ENCODE measurements around the gene WDR37.
"Not testable (repeated sequence)": the region's sequence is repeated elsewhere in the genome, so short reads cannot be mapped to it uniquely, and the experiment has no call there.

WDR37 gene

DNA sequence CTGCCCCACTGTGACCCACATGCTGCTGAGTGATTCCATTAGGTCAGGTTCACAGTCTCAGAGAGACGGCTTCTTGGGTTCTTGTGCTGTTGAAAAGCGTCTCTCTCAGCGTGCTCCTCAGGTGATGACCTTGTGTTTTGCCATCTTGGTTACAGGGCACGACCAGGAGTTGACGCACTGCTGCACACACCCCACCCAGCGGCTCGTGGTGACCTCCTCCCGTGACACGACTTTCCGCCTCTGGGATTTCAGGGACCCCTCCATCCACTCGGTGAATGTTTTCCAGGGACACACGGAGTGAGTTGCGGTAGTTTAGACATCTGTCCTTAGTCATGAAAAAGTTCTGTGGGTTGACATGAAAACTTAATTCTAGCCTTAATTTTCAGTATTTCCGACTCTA, 48.8 kb downstream of the WDR37 start:
- no peak for DNase-seq (ENCODE audit: low spot score)

- no peak for DNase-seq (ENCODE audit: low spot score)
Measured at GRCh38 chr10:1107004-1107403, 50.8 kb downstream of the WDR37 start.

DNA sequence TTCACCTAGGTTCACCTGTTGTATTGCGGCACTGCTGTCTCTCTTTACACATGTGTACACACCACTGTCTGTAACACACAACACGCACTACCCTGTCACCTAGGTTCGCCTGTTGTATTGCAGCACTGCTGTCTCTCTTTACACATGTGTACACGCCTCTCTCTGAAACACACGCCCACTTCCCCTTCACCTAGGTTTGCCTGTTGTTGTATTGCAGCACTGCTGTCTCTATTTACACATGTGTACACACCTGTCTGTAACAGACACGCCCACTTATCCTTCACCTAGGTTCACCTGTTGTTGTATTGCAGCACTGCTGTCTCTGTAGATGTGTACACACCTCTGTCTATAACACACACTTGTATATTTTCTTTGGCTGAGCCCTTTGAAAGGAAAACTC, 51.5 kb downstream of the WDR37 start:
- DNase-seq (ENCODE audit: low spot score) = no peak

DNA sequence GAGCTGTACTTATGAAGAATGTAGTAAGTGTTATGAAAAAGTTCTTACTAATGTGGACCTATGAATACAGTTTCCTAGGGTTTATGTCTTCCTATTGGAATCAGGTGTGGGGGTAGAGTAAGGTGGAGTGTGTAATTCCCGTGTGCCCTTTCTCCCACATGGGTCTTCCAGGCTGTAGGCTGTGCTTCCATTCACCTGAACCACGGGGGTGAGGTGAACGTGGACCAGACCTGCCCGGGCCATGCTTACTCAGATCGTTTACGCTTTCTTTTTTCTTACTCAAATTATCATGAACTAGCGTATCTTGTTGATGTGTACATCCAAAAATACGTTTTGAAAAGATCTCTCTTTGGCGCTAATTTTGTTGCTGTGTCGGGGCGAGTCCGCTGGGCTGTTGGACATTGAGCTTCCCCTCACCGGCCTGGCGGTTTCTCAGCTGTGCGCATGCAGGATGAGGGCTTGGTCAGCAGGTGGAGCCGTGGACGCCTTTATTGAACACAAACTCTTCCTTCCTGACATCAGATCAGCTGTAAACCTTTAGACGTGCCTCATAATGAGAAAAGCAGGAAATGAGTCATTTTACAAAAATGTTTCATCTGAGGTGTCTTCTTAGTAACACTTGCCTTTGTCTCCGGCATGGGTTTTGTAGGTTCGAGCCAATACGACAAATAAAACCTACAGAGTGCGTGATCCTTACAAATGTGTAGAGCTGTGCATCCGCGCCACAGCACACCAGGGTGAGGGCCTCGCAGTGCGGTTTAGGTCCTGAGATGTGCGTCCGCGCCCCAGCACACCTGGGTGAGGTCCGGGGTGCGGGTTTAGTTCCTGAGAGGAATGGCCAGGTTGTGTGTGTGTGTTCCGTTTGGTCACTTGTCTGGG, 53.8 kb downstream of the WDR37 start:
- DNase-seq (ENCODE audit: low spot score) = peak; percentile 55

DNA sequence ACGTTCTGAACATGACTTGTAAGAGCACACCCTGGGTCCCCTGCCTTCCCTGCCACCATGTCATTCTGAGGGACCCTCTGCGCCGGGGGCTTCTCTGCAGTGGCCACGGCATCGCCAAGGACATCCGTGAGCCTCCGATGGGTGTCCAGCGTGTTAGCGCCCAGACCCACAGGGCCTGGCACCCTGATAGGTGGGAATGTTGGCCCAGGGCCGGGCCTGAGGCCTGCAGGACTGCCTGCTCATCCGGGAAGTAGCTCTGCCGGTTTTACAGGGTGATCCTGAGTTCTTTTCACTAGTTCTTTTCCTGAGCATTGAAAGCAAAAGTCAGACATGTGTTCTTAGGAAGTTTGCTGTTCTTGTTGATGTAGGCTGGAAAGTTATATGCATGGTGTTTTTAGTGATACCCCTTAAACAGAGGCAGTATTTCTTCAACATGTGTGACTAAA, 54.5 kb downstream of the WDR37 start:
- DNase-seq (ENCODE audit: low spot score) = no peak

GRCh38 chr10:1114315-1114714, 58.1 kb downstream of the WDR37 start:
- no peak for DNase-seq (ENCODE audit: low spot score)

DNA sequence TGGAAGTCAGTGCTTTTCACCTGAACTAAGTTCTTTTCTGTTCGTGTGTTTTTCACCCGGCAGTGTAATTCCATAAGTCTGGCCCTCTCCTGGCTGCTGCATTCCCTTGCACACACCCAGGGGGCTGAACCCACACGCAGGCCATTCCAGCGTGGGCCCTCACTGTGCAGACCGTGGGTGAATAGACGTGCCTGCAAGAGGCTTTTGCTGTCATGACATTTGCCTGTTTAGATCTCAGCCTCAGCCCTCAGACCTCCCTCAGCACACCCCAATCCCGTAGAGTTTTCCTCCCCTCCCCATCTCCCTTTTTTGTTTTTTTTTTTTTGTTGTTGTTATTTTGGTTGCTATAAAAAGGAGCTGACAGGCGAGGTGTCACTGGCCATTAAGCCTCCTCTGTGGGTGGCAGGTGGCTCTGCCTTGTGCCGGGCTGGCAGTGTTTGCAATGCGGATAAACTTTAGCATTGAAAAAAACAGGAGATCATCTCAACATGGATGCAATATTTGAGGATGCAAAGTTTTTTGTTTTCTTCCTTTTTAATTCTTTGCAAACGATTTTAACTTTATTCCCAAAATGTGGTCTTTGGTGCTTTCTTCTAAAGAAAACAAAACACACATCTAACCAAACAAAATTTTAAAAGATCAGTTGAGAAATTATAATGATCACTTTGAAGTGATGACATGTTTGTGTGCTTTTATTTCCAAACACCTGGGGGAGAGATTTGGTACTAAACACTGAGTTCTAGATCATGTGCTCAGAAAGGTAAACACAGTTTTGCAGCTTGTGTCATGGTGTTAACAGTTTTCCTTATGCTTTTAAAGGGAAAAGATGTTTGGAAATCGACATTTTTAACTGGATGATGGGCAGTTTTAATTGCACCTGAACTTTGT, 58.8 kb downstream of the WDR37 start:
- DNase-seq (ENCODE audit: low spot score) = no peak

GRCh38 chr10:1115607-1115955, 59.4 kb downstream of the WDR37 start:
- no peak for DNase-seq (ENCODE audit: low spot score)

GRCh38 chr10:1116051-1116450, 59.9 kb downstream of the WDR37 start:
- no peak for DNase-seq (ENCODE audit: low spot score)

DNA sequence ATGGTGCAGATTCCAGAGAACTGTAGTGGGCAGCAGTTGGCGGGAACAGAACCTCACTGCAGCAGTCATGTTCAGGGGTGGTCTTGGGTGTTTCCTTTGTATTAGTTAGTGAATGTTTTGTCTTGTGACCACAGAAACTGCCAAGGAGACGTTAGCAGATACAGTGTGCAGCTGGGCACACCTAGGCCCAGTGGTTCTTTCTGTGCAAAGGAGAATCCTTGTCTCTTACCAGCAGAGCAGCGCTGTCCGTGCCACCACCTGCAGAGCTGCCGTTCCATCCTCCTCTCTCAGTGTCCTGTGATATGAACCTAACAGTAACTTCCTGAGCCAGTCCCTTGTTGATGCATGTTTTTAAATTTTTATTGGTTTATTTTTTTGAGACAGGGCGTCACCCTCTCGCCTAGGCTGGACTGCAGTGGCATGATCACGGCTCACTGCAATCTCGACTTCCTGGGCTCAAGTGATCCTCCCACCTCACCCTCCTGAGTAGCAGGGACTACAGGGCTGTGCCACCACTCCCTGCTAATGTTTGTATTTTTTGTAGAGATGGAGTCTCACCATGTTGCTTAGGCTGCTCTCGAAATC, 60.6 kb downstream of the WDR37 start:
- DNase-seq (ENCODE audit: low spot score) = no peak

- no peak for DNase-seq (ENCODE audit: low spot score)
Measured at GRCh38 chr10:1117651-1118050, 61.5 kb downstream of the WDR37 start.

- not testable (repeated sequence) for DNase-seq (ENCODE audit: low spot score)
Measured at GRCh38 chr10:1118318-1118717, 62.1 kb downstream of the WDR37 start.

DNA sequence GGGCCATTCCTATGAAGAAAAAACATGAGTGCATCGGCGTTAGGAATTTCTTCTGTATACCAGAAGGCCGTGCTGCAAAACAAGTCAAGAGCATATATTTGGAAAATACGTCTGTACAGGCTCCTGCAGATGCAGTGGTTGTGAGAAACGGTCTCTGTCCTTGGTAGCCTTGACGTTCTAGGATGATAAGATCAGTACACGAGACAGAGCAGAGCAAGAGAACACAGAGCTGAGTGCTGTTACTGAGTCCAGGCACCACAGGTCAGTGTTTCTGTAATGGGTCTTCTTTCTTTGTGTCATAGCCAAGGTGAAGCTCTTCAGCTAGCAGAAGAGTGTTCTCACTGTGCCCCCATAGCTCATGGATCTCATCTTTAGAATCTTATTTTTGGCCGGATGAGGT, 62.8 kb downstream of the WDR37 start:
- no peak for DNase-seq (ENCODE audit: low spot score)

DNA sequence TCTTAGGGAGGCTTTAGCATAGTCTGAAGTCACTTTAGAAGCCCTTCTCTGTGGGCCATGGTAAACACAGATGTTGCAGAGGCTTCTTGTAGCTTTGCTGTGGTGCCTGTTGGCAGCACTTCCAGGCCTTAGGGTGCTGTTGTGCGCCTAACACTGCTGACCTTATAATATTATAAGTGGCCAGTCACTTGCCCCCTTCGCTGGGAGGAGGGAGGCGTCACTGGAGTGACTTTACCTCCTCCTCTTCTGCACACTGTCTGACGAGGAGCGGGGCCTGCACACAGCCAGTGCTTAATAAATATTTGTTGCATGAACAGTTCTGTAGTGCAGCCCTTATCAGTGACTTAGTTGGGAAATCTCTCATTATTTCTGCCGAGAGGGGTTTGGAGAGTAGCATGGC, 63.3 kb downstream of the WDR37 start:
- no peak for DNase-seq (ENCODE audit: low spot score)

GRCh38 chr10:1120306-1120705, 64.1 kb downstream of the WDR37 start:
- DNase-seq (ENCODE audit: low spot score) = no peak

- no peak for DNase-seq (ENCODE audit: low spot score)
Measured at GRCh38 chr10:1120801-1121211, 64.6 kb downstream of the WDR37 start.

DNA sequence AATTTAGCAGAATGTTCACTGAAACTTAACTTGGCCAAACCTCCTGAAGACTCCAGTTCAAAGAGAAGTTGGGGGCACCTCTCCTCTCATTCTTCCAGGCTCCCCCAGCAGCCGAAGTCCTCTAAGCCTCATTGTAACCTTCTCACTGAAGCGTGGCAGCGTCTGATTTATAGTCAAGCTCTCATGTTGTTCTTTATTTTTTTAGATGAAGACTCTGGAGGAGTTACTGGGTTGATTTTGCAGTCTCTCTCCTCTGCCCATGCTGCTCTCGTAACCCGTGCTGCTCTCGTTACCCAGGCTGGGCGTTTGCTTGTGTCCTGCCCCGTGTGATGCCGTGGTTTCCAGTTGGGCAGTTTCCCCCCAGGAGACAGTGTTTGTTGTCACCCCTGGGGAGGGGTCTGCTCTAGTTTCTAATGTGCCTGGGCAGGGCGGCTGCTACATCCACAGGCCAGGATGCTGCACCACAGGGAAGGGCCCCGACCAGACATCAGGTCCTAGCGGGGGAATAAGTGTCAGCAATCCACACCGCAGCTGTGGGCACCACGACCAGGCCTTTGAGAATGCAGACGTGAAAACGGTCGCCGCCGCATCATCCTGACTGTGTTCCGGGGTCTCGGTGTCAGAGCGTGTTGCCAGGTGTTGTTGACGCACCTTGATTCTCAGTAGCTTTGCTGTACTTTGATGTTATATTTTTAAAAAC, 65.2 kb downstream of the WDR37 start:
- DNase-seq (ENCODE audit: low spot score) = no peak

- no peak for DNase-seq (ENCODE audit: low spot score)
Measured at GRCh38 chr10:1122349-1122748, 66.2 kb downstream of the WDR37 start.

GRCh38 chr10:1123198-1123597, 67.0 kb downstream of the WDR37 start:
- DNase-seq (ENCODE audit: low spot score) = no peak

- no peak for DNase-seq (ENCODE audit: low spot score)
Measured at GRCh38 chr10:1123972-1124371, 67.8 kb downstream of the WDR37 start.

- DNase-seq (ENCODE audit: low spot score) = no peak
Measured at GRCh38 chr10:1124796-1125195, 68.6 kb downstream of the WDR37 start.

GRCh38 chr10:1126461-1126860, 70.3 kb downstream of the WDR37 start:
- DNase-seq (ENCODE audit: low spot score) = no peak
